ENCODE data around the gene PHACTR1.

DNA sequence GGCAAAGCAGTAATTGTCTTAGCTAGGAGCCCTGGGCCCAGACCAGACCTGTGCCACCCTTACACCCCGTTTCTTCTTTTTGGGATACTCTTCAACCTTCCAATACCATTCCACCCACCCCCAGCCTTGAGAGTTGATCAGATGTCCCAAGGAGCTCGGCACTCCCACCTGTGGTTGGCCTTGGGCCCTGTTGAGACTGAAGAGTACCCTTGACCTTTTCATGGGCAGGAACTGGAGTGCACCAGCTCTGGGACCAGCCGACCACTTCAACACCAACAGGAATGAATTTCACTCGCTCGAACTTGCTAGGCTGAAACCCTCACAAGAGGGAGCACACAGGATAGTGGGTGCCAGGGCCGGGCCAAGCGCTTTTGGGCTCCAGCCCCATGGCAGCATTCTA is 273.6 kb downstream of the PHACTR1 start:
- TF ChIP-seq EZH2phosphoT487 (IDR thresholded peaks at IDR 0.05; ENCODE audit: insufficient read depth, low read depth) = no peak
- no peak for TF ChIP-seq EZH2 (IDR thresholded peaks at IDR 0.05; ENCODE audit: insufficient read depth, poor library complexity, severe bottlenecking)

All from GM23248 (cell line).